NB4 (cell line): ENCODE data around the gene CFAP65.

Experiments used
- MYC ChIP-seq: IDR thresholded peaks from 2 replicates; pipeline ENCODE4 v1.6.1; 2011; ENCODE audit warnings: low read depth, low read length
- POLR2A ChIP-seq: IDR thresholded peaks from 2 replicates; pipeline ENCODE4 v1.6.1; 2011; ENCODE audit warnings: mild to moderate bottlenecking; ENCODE audit not compliant: insufficient read length; ENCODE audit errors: extremely low read depth
- TF ChIP-seq, protein P1 (sequence below): IDR thresholded peaks from one replicate; pipeline ENCODE4 v1.5.1; 2012; ENCODE audit warnings: low read depth, low read length
- TF ChIP-seq, protein P2 (sequence below): IDR thresholded peaks from 2 replicates; pipeline ENCODE4 v1.6.1; 2011; ENCODE audit warnings: low read depth, low read length

DNA sequence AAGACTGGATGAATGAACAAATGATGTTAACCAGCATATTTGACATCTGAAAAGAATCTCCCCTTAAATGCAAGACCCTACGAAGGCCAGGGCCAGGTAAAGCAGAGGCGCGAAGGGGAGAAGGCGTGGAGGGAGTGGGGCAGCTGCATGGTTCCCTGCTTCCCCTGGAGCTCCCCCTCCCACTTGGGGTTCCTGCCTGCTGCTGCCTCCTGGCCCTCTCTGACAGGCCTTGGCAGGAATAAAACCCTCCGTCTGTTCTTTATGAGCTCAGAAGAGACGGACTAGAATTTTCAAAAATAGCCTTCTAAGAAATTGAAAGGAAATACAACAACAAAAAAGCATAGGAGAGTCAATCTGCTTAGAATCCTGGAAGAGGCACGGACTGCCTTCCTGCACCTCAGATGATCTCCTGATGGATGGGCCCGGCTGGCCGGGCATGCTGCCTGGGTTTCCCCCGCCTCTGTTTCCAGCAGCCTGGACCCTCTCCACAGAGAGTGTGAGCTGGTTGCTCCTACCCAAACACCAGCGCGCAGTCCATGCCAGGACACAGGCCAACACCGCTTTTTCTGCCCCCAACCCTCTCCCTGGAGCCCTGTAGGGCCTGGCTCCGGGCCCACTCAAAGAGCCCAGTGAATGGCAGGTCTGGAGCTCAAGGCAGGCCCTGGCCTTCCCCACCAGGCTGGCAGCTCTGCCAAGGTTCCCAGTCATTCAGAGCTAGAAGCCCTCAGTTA is 23.9 kb downstream of the CFAP65 start:
- TF ChIP-seq, protein P1, sequence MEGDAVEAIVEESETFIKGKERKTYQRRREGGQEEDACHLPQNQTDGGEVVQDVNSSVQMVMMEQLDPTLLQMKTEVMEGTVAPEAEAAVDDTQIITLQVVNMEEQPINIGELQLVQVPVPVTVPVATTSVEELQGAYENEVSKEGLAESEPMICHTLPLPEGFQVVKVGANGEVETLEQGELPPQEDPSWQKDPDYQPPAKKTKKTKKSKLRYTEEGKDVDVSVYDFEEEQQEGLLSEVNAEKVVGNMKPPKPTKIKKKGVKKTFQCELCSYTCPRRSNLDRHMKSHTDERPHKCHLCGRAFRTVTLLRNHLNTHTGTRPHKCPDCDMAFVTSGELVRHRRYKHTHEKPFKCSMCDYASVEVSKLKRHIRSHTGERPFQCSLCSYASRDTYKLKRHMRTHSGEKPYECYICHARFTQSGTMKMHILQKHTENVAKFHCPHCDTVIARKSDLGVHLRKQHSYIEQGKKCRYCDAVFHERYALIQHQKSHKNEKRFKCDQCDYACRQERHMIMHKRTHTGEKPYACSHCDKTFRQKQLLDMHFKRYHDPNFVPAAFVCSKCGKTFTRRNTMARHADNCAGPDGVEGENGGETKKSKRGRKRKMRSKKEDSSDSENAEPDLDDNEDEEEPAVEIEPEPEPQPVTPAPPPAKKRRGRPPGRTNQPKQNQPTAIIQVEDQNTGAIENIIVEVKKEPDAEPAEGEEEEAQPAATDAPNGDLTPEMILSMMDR: no peak
- no peak for TF ChIP-seq POLR2A
- TF ChIP-seq MYC: no peak
- TF ChIP-seq, protein P2, sequence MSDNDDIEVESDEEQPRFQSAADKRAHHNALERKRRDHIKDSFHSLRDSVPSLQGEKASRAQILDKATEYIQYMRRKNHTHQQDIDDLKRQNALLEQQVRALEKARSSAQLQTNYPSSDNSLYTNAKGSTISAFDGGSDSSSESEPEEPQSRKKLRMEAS: no peak
